HG03139 (cell line): ENCODE measurements around the gene STMP1.
"Not testable (repeated sequence)": the region's sequence is repeated elsewhere in the genome, so short reads cannot be mapped to it uniquely, and the experiment has no call there.

Experiments
- ATAC-seq: cut with Tn5 transposase; IDR thresholded peaks from one replicate; pipeline ENCODE4 v1.9.1; 2021; ENCODE audit not compliant: unreplicated experiment

The STMP1 gene

GRCh38 chr7:135664046-135664589 is 1.8 kb downstream of the STMP1 start:
- ATAC-seq = no peak

DNA sequence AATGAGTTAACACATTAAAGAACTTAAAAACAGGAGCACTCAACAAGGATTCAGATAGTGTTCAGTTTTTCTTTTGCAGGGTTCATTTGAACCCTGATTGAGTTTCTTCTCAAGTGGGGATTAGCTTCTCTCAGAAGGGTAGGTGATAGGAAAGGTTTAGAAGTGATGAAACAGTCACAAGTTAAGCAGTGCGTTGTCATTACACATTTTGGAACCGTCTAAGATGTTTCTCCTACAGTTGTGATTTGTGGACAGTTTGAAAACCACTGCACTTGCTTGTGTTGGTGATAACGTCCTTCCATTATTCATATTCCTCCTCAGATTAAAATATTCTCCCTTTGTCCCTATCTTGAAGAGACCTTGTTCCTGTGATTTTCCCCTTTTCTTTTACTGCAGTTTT is 2.7 kb downstream of the STMP1 start:
- no peak for ATAC-seq

DNA sequence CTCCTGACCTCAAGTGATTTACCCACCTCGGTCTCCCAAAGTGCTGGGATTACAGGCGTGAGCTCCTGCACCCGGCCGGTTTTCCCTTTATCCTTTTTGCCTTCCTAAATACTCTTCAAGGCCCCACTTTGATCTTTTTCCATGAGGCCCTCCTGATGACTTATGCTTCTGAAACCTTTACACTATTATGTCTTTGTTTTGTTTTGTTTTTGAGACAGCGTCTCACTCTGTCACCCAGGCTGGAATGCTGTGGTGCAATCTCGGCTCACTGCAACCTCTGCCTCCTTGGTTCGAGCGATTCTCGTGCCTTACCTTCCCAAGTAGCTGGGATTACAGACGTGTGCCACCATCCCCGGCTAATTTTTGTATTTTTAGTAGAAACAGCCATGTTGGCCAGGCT is 3.8 kb downstream of the STMP1 start:
- ATAC-seq = no peak

GRCh38 chr7:135666846-135667245 is 4.5 kb downstream of the STMP1 start:
- no peak for ATAC-seq

DNA sequence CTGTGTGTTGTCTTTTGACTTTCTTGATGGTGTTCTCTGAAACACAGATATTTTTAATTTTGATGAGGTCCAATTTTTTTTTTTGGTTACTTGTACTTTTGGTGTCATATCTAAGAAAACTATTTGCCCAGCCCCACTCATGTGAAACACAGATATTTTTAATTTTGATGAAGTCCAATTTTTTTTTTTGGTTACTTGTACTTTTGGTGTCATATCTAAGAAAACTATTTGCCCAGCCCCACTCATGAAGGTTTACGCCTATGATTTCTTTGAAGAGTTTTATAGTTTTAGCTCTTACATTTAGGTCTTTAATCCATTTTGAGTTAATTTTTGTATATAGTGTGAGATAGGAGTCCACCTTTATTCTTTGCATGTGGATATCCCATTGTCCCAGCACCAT is 5.3 kb downstream of the STMP1 start:
- ATAC-seq = not testable (repeated sequence)

GRCh38 chr7:135668852-135669395 is 6.6 kb downstream of the STMP1 start:
- ATAC-seq = not testable (repeated sequence)

GRCh38 chr7:135669774-135670173 is 7.5 kb downstream of the STMP1 start:
- ATAC-seq = no peak

DNA sequence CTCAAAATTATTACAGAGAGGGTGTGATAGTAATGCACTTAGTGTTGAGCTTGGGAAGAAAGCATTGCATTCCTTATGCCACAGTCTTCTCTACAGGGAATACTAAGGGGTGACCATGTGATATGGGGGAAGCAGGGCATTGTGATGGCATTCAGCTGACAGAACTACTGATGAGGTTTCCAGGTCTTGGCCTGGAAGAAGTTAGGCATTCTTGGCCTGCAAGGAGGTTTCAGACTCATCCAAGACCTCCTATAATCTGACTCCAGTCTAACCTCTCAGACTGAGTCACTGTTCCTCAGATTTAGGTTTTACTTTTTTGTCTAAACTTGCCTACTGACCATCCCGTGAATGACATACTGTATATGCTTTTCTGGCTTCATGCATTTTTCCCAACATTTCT is 7.9 kb downstream of the STMP1 start:
- ATAC-seq = no peak

- peak; percentile 60 for ATAC-seq
Measured at GRCh38 chr7:135672560-135673359, 10.4 kb downstream of the STMP1 start.

DNA sequence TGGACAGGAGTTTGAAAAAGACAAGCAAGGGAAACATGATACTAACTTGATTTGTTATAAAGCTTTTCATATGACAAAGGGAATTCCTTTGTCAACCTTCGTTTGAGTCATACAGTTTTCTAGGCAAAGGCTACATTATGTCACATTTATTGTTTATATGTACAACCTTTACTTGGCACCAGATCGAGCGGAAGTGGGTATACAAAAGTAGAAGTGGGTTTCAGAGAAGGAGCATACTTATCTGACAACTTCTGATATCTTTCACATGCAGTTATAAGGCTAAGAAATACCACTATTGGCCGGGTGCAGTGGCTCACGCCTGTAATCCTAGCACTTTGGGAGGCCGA is 11.0 kb downstream of the STMP1 start:
- ATAC-seq = no peak

DNA sequence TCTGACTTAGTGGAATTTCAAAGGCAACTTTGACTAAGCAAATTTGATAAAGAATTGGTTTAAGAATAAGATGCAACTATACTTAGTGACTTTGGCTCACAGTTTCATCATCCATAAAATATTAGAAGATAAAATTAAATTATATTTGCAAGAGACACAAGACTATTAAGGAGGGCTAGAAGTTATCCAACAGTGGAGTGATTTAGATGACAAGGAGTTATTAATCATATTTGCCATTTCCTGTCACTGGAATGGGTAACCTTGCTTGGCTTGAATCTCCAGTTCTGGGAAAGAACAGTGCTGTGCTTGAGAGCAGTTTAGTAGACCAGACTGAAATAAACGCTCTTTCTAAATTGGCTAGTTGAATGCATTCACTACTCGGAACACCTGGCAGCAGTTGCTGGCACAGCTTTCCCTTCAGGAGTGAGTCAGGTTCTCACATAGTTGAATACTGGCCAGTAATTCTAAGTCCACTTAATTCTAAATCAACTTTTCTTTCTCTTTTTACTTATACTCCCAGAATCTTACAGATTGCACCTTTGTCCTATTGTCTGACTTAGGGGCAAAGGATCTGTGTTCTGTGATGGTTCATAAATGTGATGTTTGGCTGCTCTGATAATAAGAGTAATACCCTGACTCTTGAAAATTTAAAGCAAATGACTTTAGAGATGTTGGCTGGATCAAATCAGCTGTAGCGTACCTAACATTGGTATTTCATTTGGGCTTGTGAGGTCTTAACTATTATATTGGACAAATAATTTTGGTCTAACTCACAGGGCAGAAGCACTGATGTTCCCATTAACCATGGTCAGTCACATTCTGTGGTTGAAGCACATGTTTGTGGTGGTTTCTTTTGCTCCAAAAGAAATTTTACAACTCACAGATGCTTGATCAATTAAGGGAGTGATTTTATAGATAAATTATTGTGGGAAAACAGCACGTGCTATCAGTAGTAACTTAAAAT is 16.6 kb downstream of the STMP1 start:
- ATAC-seq = no peak

- ATAC-seq = no peak
Measured at GRCh38 chr7:135681762-135682161, 19.4 kb downstream of the STMP1 start.

DNA sequence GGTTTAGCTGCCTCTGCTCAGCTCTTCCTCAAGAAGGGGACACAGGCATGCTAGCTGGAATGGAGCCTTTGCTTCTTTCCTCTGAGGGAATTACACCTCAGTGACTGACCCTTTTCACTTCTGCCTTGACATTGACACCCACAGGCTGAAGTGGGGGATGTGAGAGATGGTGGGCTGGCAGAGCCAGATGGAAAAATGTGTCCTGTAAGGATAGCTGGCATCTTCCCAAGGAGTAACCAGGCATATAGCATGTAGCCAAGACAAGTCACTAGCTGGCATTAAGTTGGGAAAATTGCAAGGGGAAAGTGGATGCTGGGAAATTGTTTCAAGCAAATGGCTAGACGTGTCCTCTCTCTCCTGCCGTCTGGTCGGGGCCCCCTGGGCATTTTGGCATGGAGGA is 19.9 kb downstream of the STMP1 start:
- ATAC-seq = no peak

GRCh38 chr7:135683609-135684008 is 21.3 kb downstream of the STMP1 start:
- no peak for ATAC-seq

- no peak for ATAC-seq
Measured at GRCh38 chr7:135684136-135684535, 21.8 kb downstream of the STMP1 start.

DNA sequence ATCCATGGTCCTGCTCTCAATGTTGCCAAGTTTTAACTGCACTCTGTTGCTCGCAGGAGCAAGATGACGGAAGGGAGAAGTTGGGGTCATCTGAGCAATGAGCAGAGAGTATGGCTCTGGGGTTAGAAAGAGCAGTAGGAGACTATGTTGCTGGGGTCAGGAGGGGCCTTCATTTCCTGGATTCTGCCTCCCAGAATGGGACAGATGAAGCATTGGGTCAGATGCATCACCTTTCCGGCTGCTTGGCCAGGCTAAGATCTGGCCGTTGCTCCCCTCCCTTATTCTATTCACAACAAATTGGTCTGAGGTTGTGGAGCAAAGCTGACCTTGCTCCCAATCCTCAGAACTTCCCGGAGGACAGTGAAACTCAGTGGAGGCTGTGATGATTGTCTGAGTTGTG is 22.4 kb downstream of the STMP1 start:
- ATAC-seq = no peak

GRCh38 chr7:135685306-135686084 is 23.2 kb downstream of the STMP1 start:
- no peak for ATAC-seq

GRCh38 chr7:135687466-135687865 is 25.2 kb downstream of the STMP1 start:
- ATAC-seq = no peak

- no peak for ATAC-seq
Measured at GRCh38 chr7:135690566-135690965, 28.3 kb downstream of the STMP1 start.

DNA sequence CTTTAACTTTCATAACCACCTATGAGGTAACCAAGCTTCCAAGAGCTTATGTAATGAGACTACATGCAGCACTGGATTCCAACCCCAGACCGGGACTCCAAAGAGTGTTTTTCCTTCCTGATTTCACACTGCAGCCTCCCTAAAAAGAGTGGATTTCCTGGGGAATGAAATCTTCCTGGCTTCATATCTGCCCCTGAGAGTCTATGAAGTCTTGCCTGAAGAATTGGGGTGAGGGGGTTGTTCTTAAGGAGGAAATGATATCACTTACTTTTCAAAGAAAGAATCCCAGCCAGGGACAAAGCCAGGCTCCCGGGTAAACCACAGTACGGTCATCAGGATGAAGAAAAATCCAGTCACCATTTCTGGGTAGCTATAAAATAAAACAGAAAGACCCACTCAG is 29.7 kb downstream of the STMP1 start:
- no peak for ATAC-seq

- not testable (repeated sequence) for ATAC-seq
Measured at GRCh38 chr7:135692606-135693005, 30.3 kb downstream of the STMP1 start.
